Activated naive CD8-positive, alpha-beta T cell treated with anti-CD3 and anti-CD28 coated beads, Interleukin-2, amount 50 U/mL, for 24 hours (primary cell): ENCODE data around the gene RTF2.
"Not testable (repeated sequence)": the region's sequence is repeated elsewhere in the genome, so short reads cannot be mapped to it uniquely, and the experiment has no call there.

Source experiments
- ATAC-seq: fragments of 150-1000 bp; cut with Tn5 transposase; one replicate; pipeline ENCODE4 v1.10.0; 2021
- DNase-seq: peaks from one replicate; pipeline ENCODE4 v3.0.0; 2021
- H3K27ac Mint-ChIP-seq: one replicate; pipeline ENCODE4 v1.8.0; 2021; ENCODE audit warnings: mild to moderate bottlenecking, mixed read lengths
- H3K27me3 Mint-ChIP-seq: one replicate; pipeline ENCODE4 v1.8.0; 2021; ENCODE audit warnings: mixed read lengths
- H3K36me3 Mint-ChIP-seq: one replicate; pipeline ENCODE4 v1.8.0; 2021; ENCODE audit warnings: low read depth, mixed read lengths
- H3K4me1 Mint-ChIP-seq: one replicate; pipeline ENCODE4 v1.8.0; 2021; ENCODE audit warnings: mixed read lengths
- H3K4me3 Mint-ChIP-seq: one replicate; pipeline ENCODE4 v1.8.0; 2021; ENCODE audit warnings: mild to moderate bottlenecking, moderate library complexity, mixed read lengths
- H3K9me3 Mint-ChIP-seq: one replicate; pipeline ENCODE4 v1.8.0; 2021; ENCODE audit warnings: mixed read lengths

RTF2 gene

DNA sequence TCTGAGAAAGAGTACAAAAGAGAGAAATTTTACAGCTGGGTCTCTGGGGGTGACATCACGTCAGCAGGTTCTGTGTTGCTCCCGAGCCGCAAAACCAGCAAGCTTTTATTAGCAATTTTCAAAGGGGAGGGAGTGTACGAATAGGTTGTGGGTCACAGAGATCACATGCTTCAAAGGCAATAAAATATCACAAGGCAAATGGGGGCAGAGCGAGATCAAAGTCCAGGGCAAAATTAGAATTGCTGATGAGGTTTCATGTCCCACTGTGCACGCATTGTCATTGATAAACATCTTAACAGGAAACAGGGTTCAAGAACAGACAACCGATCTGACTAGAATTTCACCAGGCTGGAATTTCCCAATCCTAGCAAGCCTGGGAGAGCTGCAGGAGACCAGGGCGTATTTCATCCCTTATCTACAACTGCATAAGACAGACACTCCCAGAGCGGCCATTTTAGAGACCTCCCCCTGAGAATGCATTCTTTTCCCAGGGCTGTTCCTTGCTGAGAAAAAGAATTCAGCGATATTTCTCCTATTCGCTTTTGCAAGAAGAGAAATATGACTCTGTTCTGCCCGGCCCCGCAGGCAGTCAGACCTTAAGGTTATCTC is 52.4 kb downstream of the RTF2 start:
- H3K36me3 Mint-ChIP-seq = peaks cover 58% of the 10 kb centered on the region

GRCh38 chr20:56522311-56522710 is 53.9 kb downstream of the RTF2 start:
- no peaks in the 10 kb centered on the region for H3K4me1 Mint-ChIP-seq
- H3K27me3 Mint-ChIP-seq = no peaks in the 10 kb centered on the region
- no peak overlapping the region for H3K27ac Mint-ChIP-seq
- no peak for ATAC-seq
- peaks cover 26% of the 10 kb centered on the region for H3K9me3 Mint-ChIP-seq
- DNase-seq = no peak
- H3K4me3 Mint-ChIP-seq = no peak overlapping the region
- peaks cover 47% of the 10 kb centered on the region for H3K36me3 Mint-ChIP-seq

More for the DNA sequence above, 52.4 kb downstream of the RTF2 start:
- peaks cover 26% of the 10 kb centered on the region for H3K9me3 Mint-ChIP-seq
- H3K4me3 Mint-ChIP-seq, H3K4me1 Mint-ChIP-seq, ATAC-seq, H3K27ac Mint-ChIP-seq, H3K27me3 Mint-ChIP-seq, DNase-seq: not testable (repeated sequence)

DNA sequence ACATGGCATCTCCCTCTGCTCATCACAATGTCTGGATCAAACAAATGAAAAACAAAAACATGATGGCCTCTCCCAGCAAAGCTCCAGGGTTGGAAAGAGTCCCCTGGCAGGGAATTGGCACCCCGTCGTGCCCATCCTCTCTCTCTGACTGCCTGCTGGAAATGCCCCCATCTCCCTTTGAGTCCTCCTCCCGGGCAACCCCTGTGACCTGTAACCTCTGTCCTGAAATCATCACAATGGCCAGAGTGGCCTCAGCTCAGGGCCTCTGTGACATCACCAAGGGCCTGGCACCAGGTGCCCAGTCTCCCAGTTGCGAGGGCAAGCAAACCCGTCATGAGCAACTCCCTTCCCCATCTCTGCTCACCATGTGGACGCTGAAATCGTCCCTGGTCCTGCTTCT is 56.0 kb downstream of the RTF2 start, which contains the start of gene FAM209A:
FAM209A (plus strand) TSS at position 301 of the 400 bp plus-strand sequence; CDS start at position 366, 65 bp downstream.
- H3K36me3 Mint-ChIP-seq = peaks cover 25% of the 10 kb centered on the region
- H3K27me3 Mint-ChIP-seq, ATAC-seq, H3K4me3 Mint-ChIP-seq, H3K27ac Mint-ChIP-seq, DNase-seq, H3K4me1 Mint-ChIP-seq: not testable (repeated sequence)
- peaks cover 17% of the 10 kb centered on the region for H3K9me3 Mint-ChIP-seq

- H3K27ac Mint-ChIP-seq = no peak overlapping the region
Observed at GRCh38 chr20:56527521-56527920, 59.1 kb downstream of the RTF2 start.

GRCh38 chr20:56532946-56533345 is 64.5 kb downstream of the RTF2 start, which contains the start of gene FAM209B:
Gene FAM209B, plus strand, starts transcription at chr20:56533246. Its CDS starts 96 bp downstream, at chr20:56533342.
- H3K4me1 Mint-ChIP-seq, H3K36me3 Mint-ChIP-seq: not testable (repeated sequence)

More at GRCh38 chr20:56527521-56527920, 59.1 kb downstream of the RTF2 start:
- Mint-ChIP-seq H3K36me3 (no peaks in the 10 kb centered on the region), H3K4me1 (no peaks in the 10 kb centered on the region), H3K9me3 (no peaks in the 10 kb centered on the region), H3K4me3 (no peak overlapping the region), H3K27me3 (no peaks in the 10 kb centered on the region)
- DNase-seq (no peak), ATAC-seq (no peak)

GRCh38 chr20:56537997-56538396 is 69.6 kb downstream of the RTF2 start:
- Mint-ChIP-seq H3K27me3 (no peaks in the 10 kb centered on the region), H3K27ac (no peak overlapping the region), H3K9me3 (no peaks in the 10 kb centered on the region), H3K36me3 (no peaks in the 10 kb centered on the region), H3K4me3 (no peak overlapping the region), H3K4me1 (no peaks in the 10 kb centered on the region)
- ATAC-seq (no peak), DNase-seq (no peak)

More at GRCh38 chr20:56532946-56533345, 64.5 kb downstream of the RTF2 start, which contains the start of gene FAM209B:
- not testable (repeated sequence) for ATAC-seq, H3K27me3 Mint-ChIP-seq, H3K27ac Mint-ChIP-seq, H3K9me3 Mint-ChIP-seq, H3K4me3 Mint-ChIP-seq, DNase-seq

- no peaks in the 10 kb centered on the region for H3K4me1 Mint-ChIP-seq
- no peaks in the 10 kb centered on the region for H3K27me3 Mint-ChIP-seq
- no peaks in the 10 kb centered on the region for H3K9me3 Mint-ChIP-seq
- no peaks in the 10 kb centered on the region for H3K36me3 Mint-ChIP-seq
- H3K4me3 Mint-ChIP-seq = no peak overlapping the region
- no peak for ATAC-seq
- H3K27ac Mint-ChIP-seq = no peak overlapping the region
- no peak for DNase-seq
Observed at GRCh38 chr20:56540415-56540814, 72.0 kb downstream of the RTF2 start.

DNA sequence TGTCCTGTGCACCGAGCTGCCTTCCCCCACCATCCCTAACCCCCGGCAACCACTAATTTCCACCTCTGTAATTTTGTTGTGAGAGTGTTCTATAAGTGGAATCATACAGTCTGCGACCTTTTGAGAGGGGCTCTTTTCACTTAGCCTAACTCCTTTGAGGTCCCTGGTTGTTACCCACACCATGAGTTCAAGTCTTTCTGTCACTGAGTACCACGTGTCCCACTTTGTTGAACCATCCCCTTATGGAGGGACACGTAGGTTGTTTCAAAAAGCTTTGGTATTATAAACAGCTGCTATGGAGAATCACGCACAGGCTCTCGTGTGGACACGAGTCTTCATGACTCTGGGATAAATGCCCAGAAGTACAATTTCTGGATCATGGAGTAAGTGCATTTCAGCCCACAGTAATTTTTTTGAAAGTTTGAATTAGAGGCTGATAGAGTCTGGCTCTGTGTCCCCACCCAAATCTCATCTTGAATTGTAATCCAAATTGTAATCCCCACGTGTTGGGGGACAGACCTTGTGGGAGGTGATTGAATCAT is 74.1 kb downstream of the RTF2 start:
- H3K27ac Mint-ChIP-seq = no peak overlapping the region
- ATAC-seq = no peak
- H3K36me3 Mint-ChIP-seq = no peaks in the 10 kb centered on the region
- H3K27me3 Mint-ChIP-seq = no peaks in the 10 kb centered on the region
- no peaks in the 10 kb centered on the region for H3K4me1 Mint-ChIP-seq
- no peak overlapping the region for H3K4me3 Mint-ChIP-seq
- no peaks in the 10 kb centered on the region for H3K9me3 Mint-ChIP-seq
- no peak for DNase-seq

DNA sequence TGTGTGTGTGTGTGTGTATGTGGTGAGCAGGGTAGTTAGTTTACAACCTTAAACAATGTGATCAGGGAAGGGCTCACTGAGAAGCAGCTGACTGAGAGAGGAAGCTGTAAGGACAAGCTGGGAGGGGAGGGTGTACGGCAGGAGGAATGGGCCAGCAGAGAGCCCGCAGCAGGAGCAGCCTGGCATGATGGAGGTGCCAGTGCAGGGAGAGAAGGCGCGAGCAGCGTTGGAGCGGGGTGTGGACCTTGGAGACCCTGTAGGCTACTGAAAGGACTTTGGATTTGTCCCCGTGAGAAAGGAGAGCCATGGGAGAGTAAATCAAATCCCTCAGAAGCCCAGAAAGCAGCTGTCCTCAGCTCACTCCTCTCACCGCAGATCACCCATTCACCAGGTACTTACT is 83.1 kb downstream of the RTF2 start:
- H3K27me3 Mint-ChIP-seq = no peaks in the 10 kb centered on the region
- no peak overlapping the region for H3K27ac Mint-ChIP-seq
- no peaks in the 10 kb centered on the region for H3K36me3 Mint-ChIP-seq
- no peaks in the 10 kb centered on the region for H3K9me3 Mint-ChIP-seq
- peaks cover 8% of the 10 kb centered on the region for H3K4me1 Mint-ChIP-seq
- H3K4me3 Mint-ChIP-seq = no peak overlapping the region
- ATAC-seq = no peak
- no peak for DNase-seq

DNA sequence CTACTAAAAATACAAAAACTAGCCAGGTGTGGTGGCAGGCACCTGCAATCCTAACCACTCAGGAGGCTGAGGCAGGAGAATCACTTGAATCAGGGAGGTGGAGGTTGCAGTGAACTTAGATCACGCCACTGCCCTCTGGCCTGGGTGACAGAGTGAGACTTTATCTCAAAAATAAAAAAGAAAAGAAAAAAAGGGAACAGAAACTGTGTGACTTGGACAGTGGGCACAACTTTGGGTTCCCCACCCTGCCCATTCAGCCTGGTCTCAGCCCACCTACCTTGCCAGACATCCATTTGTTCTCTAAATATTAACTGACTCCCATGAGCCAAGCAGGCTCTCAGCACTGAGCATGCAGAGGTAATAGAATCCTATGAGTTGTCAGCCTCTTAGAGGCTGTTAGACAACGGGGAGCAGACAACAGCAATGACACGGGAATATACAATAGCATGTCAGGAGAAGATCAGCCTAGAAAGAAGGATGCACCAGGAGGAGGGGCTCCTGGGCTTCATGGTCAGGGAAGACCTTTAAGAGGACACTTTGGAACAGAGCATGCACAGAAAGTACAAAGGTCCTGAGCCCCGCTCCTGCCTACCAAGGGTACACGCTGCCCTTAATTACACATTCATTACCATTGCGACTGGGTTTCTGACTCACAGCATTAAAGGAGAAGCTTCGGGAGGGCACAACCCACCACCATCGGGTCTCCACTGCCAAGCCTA is 84.6 kb downstream of the RTF2 start:
- Mint-ChIP-seq H3K27ac (no peak overlapping the region), H3K4me1 (peaks cover 8% of the 10 kb centered on the region), H3K4me3 (no peak overlapping the region), H3K36me3 (no peaks in the 10 kb centered on the region), H3K9me3 (no peaks in the 10 kb centered on the region), H3K27me3 (no peaks in the 10 kb centered on the region)
- no peak for DNase-seq
- ATAC-seq = no peak

DNA sequence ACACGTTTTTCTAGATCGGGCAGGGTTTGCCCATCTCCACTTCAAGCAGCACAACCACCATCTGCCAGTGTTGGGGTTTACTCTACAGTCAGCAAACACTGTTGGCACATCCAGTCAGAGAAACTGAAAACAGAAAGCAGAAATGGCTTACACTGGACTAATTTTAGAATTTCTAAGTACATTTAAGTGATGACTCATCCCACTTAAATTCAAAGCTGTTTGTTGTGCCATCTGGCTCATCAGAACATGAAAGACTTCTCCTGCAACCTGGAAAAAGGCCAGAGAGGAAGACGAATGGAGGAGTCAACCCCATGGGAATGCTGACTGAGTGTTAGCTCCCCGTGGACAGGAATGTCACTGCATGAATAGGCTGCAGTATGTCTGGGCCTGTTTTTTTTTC is 86.4 kb downstream of the RTF2 start:
- Mint-ChIP-seq H3K36me3 (no peaks in the 10 kb centered on the region), H3K4me3 (no peak overlapping the region), H3K9me3 (no peaks in the 10 kb centered on the region), H3K4me1 (peaks cover 8% of the 10 kb centered on the region), H3K27me3 (no peaks in the 10 kb centered on the region), H3K27ac (no peak overlapping the region)
- peak; percentile 2 for DNase-seq
- ATAC-seq = peak; percentile 75

DNA sequence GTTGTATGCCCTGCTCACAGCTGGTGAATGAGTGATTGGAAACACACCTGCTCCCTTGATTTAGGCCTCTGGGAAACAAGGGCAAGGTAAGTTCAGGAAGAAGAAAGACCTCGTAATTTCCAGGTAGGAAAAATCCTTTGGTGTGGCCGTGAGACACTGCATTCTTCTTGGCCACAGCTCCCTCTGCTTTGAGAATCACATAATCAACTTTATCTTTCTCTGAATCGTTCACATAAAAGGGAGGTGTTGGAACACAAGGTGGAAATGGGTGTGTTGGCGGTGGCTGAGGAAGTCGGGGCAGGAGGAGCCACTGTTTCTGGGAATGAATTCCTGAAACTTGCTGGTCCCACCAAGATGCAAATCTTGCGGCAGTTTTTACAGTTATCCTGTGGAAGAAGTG is 90.5 kb downstream of the RTF2 start:
- no peak overlapping the region for H3K27ac Mint-ChIP-seq
- no peak overlapping the region for H3K4me3 Mint-ChIP-seq
- DNase-seq (no peak), ATAC-seq (no peak)
- H3K36me3 Mint-ChIP-seq = no peaks in the 10 kb centered on the region
- H3K9me3 Mint-ChIP-seq = no peaks in the 10 kb centered on the region
- H3K27me3 Mint-ChIP-seq = no peaks in the 10 kb centered on the region
- H3K4me1 Mint-ChIP-seq = peaks cover 8% of the 10 kb centered on the region

DNA sequence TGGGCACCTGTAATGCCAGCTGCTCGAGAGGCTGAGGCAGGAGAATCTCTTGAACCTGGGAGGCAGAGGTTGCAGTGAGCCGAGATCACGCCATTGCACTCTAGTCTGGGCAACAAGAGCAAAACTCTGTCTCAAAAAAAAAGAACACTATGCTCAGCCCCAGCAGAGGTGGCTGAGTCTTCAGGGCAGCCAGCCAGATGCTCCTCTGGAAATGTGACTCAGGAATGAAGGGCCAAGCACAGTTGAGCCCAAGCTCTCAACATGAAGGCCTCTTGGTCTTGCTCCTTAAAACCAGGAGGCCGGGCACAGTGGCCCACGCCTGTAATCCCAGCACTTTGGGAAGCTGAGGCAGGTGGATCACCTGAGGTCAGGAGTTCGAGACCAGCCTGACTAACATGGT is 96.1 kb downstream of the RTF2 start:
- not testable (repeated sequence) for ATAC-seq, DNase-seq, H3K4me3 Mint-ChIP-seq, H3K4me1 Mint-ChIP-seq, H3K36me3 Mint-ChIP-seq, H3K27me3 Mint-ChIP-seq, H3K27ac Mint-ChIP-seq, H3K9me3 Mint-ChIP-seq

DNA sequence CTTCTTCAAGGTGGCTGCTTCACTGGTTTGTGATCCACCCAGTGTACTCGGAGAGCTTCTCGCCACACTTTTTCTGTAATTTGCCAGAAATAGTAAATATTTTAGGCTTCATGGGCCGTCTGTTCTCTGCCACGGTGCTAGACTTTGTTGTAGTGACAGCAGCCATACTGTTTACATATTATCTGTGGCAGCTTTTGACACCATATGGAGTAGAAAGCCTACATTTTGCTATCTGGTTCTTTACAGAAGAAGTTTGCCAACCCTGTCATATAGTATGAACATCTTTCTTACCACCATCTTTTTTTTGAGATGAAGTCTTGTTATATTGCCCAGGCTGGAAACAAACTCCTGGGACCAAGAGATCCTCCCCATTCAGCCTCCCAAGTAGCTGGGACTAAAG is 97.1 kb downstream of the RTF2 start:
- Mint-ChIP-seq H3K9me3 (no peaks in the 10 kb centered on the region), H3K4me3 (no peak overlapping the region), H3K4me1 (no peaks in the 10 kb centered on the region), H3K27ac (no peak overlapping the region), H3K27me3 (peaks cover 5% of the 10 kb centered on the region), H3K36me3 (no peaks in the 10 kb centered on the region)
- ATAC-seq (no peak), DNase-seq (no peak)

DNA sequence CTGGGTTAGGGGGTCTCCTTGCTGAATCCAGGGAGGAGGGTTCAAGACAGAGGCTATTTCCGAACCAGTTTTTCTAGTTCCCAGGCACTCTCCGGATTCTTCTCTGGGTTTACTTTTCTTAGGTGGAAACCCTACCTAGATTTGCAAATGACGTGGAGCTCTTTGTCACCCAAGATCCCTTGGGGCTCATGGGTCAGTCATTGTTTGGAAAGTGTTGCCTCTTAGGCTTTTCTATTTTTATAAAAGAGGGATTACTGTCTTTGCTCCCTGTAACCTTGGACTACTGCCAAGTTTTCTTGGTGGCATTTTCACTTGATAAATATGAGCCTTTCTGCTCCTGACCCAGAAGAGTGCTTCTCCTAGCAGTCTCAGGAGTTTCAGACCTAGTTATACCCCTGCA is 98.2 kb downstream of the RTF2 start:
- DNase-seq (no peak), ATAC-seq (no peak)
- Mint-ChIP-seq H3K27ac (no peak overlapping the region), H3K9me3 (no peaks in the 10 kb centered on the region), H3K4me3 (no peak overlapping the region), H3K36me3 (no peaks in the 10 kb centered on the region), H3K27me3 (peaks cover 7% of the 10 kb centered on the region), H3K4me1 (no peaks in the 10 kb centered on the region)
